NCI-H1417 treated with DMSO at 0.1 percent for 48 hours (cell line): ENCODE results near the gene CTTN.

ENCODE experiments used
- DNase-seq: peaks from one replicate; lab custom pipeline; 2025; lab: John Stamatoyannopoulos, UW

Gene CTTN

GRCh38 chr11:70409437-70409836 is 11.1 kb downstream of the CTTN start:
- DNase-seq = no peak

GRCh38 chr11:70409871-70410270 is 11.5 kb downstream of the CTTN start:
- DNase-seq = no peak

- no peak for DNase-seq
Observed at GRCh38 chr11:70410276-70411205, 12.2 kb downstream of the CTTN start.

- no peak for DNase-seq
Observed at GRCh38 chr11:70411713-70412452, 13.6 kb downstream of the CTTN start.

GRCh38 chr11:70413151-70413550 is 14.8 kb downstream of the CTTN start:
- DNase-seq = no peak

- DNase-seq = no peak
Observed at GRCh38 chr11:70414341-70415100, 16.2 kb downstream of the CTTN start.

- no peak for DNase-seq
Observed at GRCh38 chr11:70415191-70415590, 16.9 kb downstream of the CTTN start.

GRCh38 chr11:70415642-70416395 is 17.5 kb downstream of the CTTN start:
- DNase-seq = no peak

- DNase-seq = no peak
Observed at GRCh38 chr11:70416881-70417280, 18.6 kb downstream of the CTTN start.

- no peak for DNase-seq
Observed at GRCh38 chr11:70418130-70418529, 19.8 kb downstream of the CTTN start.

- DNase-seq = no peak
Observed at GRCh38 chr11:70419307-70420007, 21.1 kb downstream of the CTTN start.

- no peak for DNase-seq
Observed at GRCh38 chr11:70420008-70420464, 21.7 kb downstream of the CTTN start.

- no peak for DNase-seq
Observed at GRCh38 chr11:70420496-70420895, 22.2 kb downstream of the CTTN start.

GRCh38 chr11:70421123-70421522 is 22.8 kb downstream of the CTTN start:
- no peak for DNase-seq

- DNase-seq = no peak
Observed at GRCh38 chr11:70422692-70423522, 24.6 kb downstream of the CTTN start.

GRCh38 chr11:70423523-70424505 is 25.5 kb downstream of the CTTN start:
- no peak for DNase-seq

GRCh38 chr11:70424765-70425344 is 26.5 kb downstream of the CTTN start:
- no peak for DNase-seq

GRCh38 chr11:70427436-70427835 is 29.1 kb downstream of the CTTN start:
- DNase-seq = no peak
